T-helper 22 cell (primary cell): ENCODE measurements around the gene NUP50.

Experiments
- DNase-seq: peaks from one replicate; pipeline ENCODE4 v3.0.0-alpha.2; 2020; ENCODE audit warnings: low read depth

The NUP50 gene

DNA sequence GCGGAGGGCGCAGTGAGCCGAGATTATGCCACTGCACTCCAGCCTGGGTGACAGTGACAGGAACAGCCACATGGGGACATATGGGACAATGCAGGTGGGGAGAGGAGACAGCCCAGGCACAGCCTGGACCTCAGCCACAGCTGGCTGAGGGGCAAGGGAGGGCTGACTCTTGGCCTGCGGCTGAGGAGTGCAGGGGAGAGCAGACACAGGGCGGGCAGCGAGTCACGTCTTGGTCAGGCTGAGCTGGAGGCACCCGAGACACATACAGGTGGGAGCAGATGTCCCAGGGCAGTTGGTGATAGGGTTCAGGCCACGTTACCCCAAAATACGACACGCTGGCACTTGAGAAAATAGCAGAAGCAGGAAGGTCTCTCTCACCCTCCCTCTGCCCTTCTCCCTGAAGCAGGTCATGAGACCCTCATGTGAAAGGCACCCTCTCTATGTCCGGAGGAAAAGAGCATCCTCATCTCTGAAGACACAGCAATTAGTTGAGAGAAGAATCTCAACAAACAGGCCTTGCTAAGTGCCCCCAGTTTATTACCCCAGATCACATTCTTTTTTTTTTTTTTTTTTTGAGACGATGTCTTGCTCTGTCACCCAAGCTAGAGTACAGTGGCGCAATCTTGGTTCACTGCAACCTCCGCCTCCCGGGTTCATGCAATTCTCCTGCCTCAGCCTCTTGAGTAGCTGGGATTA lies 66.4 kb downstream of the NUP50 start:
- no peak for DNase-seq

DNA sequence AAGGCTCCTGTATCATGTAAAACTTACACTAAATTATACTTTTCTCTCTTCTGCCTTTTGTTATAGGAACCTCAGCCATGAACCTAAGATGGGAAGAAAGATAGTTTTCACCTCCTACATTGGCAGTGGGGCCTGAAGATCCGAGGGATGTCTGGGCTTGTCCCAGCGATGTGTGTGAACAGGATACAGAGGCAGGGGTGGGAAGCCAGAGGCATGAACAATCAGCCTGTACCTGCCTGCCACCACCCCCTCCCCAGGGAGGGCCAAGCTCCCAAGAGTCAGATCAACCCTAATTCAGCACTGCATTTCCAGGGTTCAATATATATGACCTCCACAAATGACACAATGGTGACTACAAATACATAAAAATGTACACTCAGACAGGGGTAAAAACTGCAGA lies 67.6 kb downstream of the NUP50 start:
- DNase-seq = no peak

DNA sequence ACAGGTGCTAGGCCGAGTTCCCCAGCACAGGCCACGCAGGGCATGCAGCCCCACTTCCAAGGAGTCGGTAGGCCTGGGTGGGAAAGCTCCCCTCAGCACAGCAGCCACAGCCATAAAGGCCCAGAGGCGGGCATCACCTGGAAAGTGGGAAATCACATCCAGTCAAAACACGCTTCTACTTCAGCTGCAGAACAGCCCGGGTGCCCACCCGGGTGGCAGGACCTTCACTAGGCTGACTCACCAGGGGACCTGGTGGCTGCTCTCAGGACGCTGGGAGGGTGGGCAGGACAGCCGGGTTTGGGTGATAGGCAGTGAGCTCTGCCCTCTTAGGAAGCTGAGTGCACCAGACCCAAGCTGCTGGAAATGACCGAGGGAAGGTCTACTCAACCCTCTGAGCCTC lies 69.7 kb downstream of the NUP50 start:
- DNase-seq = no peak

DNA sequence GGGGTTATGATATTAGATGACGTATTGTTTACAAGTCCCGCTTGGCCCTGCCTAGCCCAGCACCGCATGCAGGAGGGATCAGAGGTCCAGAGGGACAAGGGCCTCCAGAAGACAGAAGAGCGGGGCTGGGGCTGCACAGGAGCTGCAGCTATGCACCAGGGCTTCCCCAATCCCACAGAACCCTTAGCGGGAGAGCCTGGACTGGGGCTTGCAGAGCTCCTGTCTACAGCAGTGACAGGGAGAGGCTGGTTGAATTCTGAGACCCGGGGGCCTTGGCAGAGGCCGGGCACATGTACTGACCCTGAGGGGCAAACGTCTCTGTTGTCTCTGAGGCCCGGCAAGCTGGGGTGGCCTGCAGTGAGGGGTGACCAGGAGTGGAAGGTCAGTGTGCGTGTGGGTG lies 70.1 kb downstream of the NUP50 start:
- DNase-seq = no peak

DNA sequence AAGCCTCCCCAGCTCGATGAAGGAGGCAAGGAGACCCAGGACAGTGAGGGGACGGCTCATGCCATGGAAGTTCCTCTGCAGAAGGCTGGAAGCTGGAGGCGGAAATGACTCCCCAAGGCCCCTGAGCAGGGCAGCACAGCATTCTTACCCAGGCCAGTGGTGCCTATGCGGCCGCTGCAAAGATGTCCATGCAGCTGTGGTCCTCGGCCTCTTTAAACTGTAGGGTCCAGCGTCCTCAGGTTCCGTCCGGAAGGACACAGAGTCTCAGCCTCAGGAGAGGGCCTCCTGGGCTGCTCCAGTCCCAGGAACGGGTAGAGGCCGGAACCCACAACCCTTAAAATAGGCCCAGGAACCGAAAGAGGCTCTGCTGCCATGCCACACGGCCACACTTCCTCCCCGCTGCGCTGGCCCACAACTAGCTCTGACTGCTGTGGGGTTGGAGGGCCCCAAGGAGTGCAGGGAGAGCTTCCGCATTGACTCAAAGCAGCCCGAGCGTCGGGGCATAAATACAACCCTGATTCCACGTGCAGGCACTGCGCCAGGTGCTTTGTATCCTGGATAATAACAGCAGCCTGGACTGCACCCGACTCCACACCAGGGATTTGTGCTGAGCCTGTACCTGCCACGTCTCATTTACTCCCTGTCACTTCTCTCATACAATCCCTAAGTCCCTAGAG lies 71.5 kb downstream of the NUP50 start:
- DNase-seq = no peak

DNA sequence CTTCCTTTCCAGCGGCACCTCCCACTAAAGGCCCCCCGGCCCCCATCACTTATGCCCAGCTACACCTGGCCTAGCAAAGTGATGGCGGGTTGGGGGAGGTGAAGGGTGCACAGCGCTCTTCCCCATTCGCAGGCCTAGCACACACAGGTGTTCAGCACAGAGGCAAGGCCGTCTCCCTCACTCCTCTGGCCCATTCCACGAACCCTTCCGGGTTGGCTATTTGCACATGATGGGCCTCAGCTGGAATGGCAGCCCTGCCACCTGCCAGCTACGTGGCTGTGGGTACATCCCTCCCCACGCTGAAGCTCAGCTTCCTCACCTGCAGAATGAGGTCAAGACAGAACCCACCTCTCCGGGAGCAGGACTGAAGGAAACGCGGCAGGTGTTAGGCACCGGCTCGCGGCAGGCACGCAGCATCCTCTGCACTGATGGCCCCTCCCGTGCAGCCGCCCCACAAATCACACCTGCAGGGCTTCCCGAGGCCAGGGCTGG lies 72.2 kb downstream of the NUP50 start:
- DNase-seq = no peak

DNA sequence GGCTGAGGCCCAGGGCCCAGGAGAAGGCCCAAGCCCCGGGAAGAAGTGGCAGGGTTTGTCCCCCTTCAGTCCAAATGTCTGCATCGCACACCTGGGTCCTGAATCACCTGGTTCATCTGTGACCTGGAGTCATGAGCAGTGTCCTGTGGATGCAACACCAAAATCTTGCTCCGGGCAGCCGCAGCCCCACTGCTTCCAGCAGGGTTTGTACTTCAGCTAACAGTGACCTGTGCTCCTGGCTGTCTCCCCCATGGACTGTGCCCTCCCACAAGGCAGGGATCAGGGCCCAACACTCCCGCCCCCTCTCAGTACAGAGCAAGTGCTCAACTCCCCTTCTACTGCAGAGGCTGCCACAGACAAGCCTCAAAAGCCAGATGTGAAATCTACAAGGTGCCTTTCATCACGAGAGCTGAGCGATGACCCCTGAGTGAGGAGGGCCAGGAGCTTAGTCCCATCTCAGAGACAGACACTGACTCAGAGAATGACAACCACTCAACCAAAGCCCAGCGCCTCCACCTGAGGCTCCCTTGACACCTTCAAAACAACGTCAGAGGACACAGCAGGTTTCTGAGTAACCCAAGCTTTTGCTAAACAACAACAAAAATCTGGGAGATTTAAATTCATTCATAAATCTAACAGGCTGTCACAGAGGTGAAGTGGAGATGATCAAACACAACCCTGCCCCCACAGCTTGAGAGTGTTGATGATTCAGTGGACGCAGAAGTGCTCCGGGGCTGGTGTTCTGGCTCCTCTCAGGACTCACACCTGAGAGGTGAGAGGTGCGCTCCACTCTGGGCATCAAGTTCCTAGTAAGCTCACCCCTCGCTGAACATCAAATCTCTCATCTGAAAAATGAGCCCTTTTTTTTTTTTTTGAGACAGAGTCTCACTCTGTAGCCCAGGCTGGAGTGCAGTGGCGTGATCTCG lies 73.6 kb downstream of the NUP50 start:
- DNase-seq = no peak
